GM12878 (cell line): Measurements from ENCODE around the gene PTRH2. TPM values are rescaled to one million over a fixed set of nuclear protein-coding genes. Genes with fewer than 3 reads are reported as not detected.

Experiments used
- ATAC-seq: fragments of 200-7000 bp; cut with Tn5 transposase; 3 replicates; pipeline ENCODE4 v1.9.1; 2020; ENCODE audit warnings: mild to moderate bottlenecking, moderate library complexity
- BruUV-seq: library from RNA; stranded (reverse); fragments of 400-500 nt; replicated peaks from 2 replicates; lab custom pipeline; 2021; lab: Mats Ljungman, UMichigan
- CTCF ChIA-PET: fragments of 300-600 bp; sonication (Branson Sonifier 250); formaldehyde crosslinking; extraction: SDS; loops from one replicate; lab custom pipeline; 2021; ENCODE audit warnings: inconsistent platforms; lab: Yijun Ruan, JAX
- POLR2A ChIA-PET: fragments of 350-600 bp; formaldehyde crosslinking; extraction: SDS; loops from one replicate; lab custom pipeline; 2021; ENCODE audit warnings: inconsistent platforms; lab: Charles Lee
- RAD21 ChIA-PET: fragments of 300-600 bp; sonication (Branson Sonifier 250); formaldehyde crosslinking; loops from one replicate; lab custom pipeline; 2023; ENCODE audit warnings: antibody characterized with exemption; ENCODE audit not compliant: unreplicated experiment; lab: Charles Lee
- SMC1A ChIA-PET: fragments of 300-600 bp; sonication (Branson Sonifier 250); formaldehyde crosslinking; loops from one replicate; lab custom pipeline; 2023; ENCODE audit not compliant: unreplicated experiment, uncharacterized antibody; lab: Charles Lee
- DNase-seq: peaks from one replicate; pipeline ENCODE4 v3.0.0-alpha.2; 2011; ENCODE audit warnings: low read depth, low spot score
- FAIRE-seq: peaks from 3 replicates; lab custom pipeline; 2011; peaks lifted over from hg19 to GRCh38; lab: Jason Lieb, UNC
- H2AFZ ChIP-seq: 2 replicates; pipeline ENCODE4 v1.6.0; 2011; ENCODE audit warnings: low read depth, low read length, control low read depth; ENCODE audit not compliant: control insufficient read depth
- H3K27ac ChIP-seq: 2 replicates; pipeline ENCODE4 v1.5.1; 2011; ENCODE audit warnings: control low read depth; ENCODE audit not compliant: control insufficient read depth, insufficient read depth
- H3K27me3 ChIP-seq, 2 experiments: replicated peaks in 1 of 2; 2 replicates each; pipeline versions ENCODE4 v1.6.0 to v1.6.1; 2011; ENCODE audit warnings: low read length in 1 of 2; ENCODE audit not compliant: control insufficient read depth in 2 of 2, insufficient read depth in 2 of 2
- H3K36me3 ChIP-seq, 2 experiments: 2 replicates each; pipeline ENCODE4 v1.5.1; 2011; ENCODE audit warnings: low read length in 1 of 2; ENCODE audit not compliant: control insufficient read depth in 2 of 2, insufficient read depth in 2 of 2
- H3K4me1 ChIP-seq: 2 replicates; pipeline ENCODE4 v1.6.1; 2011; ENCODE audit warnings: mild to moderate bottlenecking, low read length, moderate library complexity, mixed read lengths; ENCODE audit not compliant: control insufficient read depth, insufficient read depth
- H3K4me2 ChIP-seq: 2 replicates; pipeline ENCODE4 v1.6.0; 2011; ENCODE audit warnings: control low read depth; ENCODE audit not compliant: control insufficient read depth, insufficient read depth
- H3K4me3 ChIP-seq: fragments of 200-600 bp; sonication (generic); 2 replicates; pipeline ENCODE4 v1.5.1; 2016
- H3K79me2 ChIP-seq: 2 replicates; pipeline ENCODE4 v1.6.0; 2011; ENCODE audit warnings: low read length; ENCODE audit not compliant: control insufficient read depth, insufficient read depth
- H3K9ac ChIP-seq: 2 replicates; pipeline ENCODE4 v1.8.0; 2011; ENCODE audit warnings: low read length, control low read depth, mixed read lengths; ENCODE audit not compliant: control insufficient read depth, insufficient read depth
- H3K9me3 ChIP-seq: replicated peaks from 3 replicates; pipeline ENCODE4 v1.5.1; 2011; ENCODE audit warnings: mild to moderate bottlenecking, low read length; ENCODE audit not compliant: control insufficient read depth, insufficient read depth
- H4K20me1 ChIP-seq: 2 replicates; pipeline ENCODE4 v1.6.0; 2011; ENCODE audit not compliant: control insufficient read depth, insufficient read depth
- DPF2 ChIP-seq: fragments of 450-650 bp; IDR thresholded peaks from 2 replicates; pipeline ENCODE4 v1.6.1; 2017; ENCODE audit warnings: mild to moderate bottlenecking
- TCF12 ChIP-seq: IDR thresholded peaks from 2 replicates; pipeline ENCODE4 v1.6.1; 2011; ENCODE audit warnings: low read depth, mild to moderate bottlenecking, low read length
- WGBS: methylation state at CpG from one replicate; pipeline ENCODE4 v1.1.6; 2016; ENCODE audit warnings: low lambda C conversion rate; ENCODE audit not compliant: insufficient replicate concordance, insufficient coverage; ENCODE audit errors: missing lambda C conversion rate; 5-methylcytosine and 5-hydroxymethylcytosine counted together
- in situ Hi-C: fragments of 300-500 bp; cut with MboI; formaldehyde crosslinking; loops from 9 replicates; pipeline ENCODE4 v1.14.3; 2018; ENCODE audit warnings: mixed read lengths
- intact Hi-C: fragments of 100-400 bp; cut with micrococcal nuclease; formaldehyde crosslinking; loops from one replicate; pipeline ENCODE4 v1.14.2; 2022; ENCODE audit not compliant: unreplicated experiment
- polyA plus RNA-seq, 11 experiments: library from polyadenylated mRNA; depleted of rRNA in 4 of 11; unstranded in 6 of 11; stranded (reverse) in 5 of 11; fragments of >200 nt; fragmentation: Nextera tagmentation in 4 of 11; fragmentation: Illumina TruSeq in 1 of 11; extraction: Ambion mirVana in 4 of 11; extraction: Trizol in 1 of 11; gene quantifications; 1 replicate in 1 of 11; 2 replicates in 10 of 11; pipeline versions ENCODE4 v1.2.1 to v1.2.3, GENCODE V29; 2011 to 2016; ENCODE audit warnings: inconsistent platforms in 2 of 11, missing spikeins in 2 of 11, low read depth in 1 of 11
- total RNA-seq, 4 experiments: library from RNA; depleted of rRNA in 3 of 4; stranded (reverse); fragments of >200 nt in 3 of 4; fragmentation: Illumina TruSeq in 1 of 4; extraction: Trizol in 1 of 4; gene quantifications; 2 replicates each; pipeline versions ENCODE4 v1.2.1 to v1.2.3, GENCODE V29; 2013 to 2021
- TF ChIP-seq, protein P1 (sequence below): fragments of 450-650 bp; IDR thresholded peaks from 2 replicates; pipeline ENCODE4 v1.6.1; 2018; ENCODE audit warnings: mild to moderate bottlenecking, low read depth, moderate library complexity; ENCODE audit not compliant: partially characterized antibody

The PTRH2 gene
- total and polyA plus RNA-seq, 10 of the 15 experiments (the other 5 are each of a cell fraction or from before 2014, with no cell fraction given): 37.7 to 156 (median 63.4) TPM

- no peak for TF ChIP-seq TCF12
- TF ChIP-seq, all 136 proteins: peak for 9
These were observed 46.6 kb upstream of the PTRH2 start (continued) for GRCh38 chr17:59753522-59754467.

GRCh38 chr17:59752922-59753321, 45.7 kb upstream of the PTRH2 start:
- H3K9ac ChIP-seq: peak overlapping the region; percentile 28; the same call in 1 of the 2 replicates

More at GRCh38 chr17:59752922-59753321, 45.7 kb upstream of the PTRH2 start:
- no peak overlapping the region for H2AFZ ChIP-seq
- no peaks in the 10 kb centered on the region for H3K27me3 ChIP-seq
- H3K9me3 ChIP-seq: no peaks in the 10 kb centered on the region
- no peak overlapping the region for H3K4me3 ChIP-seq
- no TSS peak for BruUV-seq
- FAIRE-seq: no peak
- no peaks in the 10 kb centered on the region for H4K20me1 ChIP-seq
- TF ChIP-seq DPF2: no peak
- TF ChIP-seq, protein P1, sequence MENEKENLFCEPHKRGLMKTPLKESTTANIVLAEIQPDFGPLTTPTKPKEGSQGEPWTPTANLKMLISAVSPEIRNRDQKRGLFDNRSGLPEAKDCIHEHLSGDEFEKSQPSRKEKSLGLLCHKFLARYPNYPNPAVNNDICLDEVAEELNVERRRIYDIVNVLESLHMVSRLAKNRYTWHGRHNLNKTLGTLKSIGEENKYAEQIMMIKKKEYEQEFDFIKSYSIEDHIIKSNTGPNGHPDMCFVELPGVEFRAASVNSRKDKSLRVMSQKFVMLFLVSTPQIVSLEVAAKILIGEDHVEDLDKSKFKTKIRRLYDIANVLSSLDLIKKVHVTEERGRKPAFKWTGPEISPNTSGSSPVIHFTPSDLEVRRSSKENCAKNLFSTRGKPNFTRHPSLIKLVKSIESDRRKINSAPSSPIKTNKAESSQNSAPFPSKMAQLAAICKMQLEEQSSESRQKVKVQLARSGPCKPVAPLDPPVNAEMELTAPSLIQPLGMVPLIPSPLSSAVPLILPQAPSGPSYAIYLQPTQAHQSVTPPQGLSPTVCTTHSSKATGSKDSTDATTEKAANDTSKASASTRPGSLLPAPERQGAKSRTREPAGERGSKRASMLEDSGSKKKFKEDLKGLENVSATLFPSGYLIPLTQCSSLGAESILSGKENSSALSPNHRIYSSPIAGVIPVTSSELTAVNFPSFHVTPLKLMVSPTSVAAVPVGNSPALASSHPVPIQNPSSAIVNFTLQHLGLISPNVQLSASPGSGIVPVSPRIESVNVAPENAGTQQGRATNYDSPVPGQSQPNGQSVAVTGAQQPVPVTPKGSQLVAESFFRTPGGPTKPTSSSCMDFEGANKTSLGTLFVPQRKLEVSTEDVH: no peak
- CTCF ChIA-PET: interaction anchor here (0.8 to 5.1 kb wide), 23 partner anchors 9 to 533 kb away, joined by 3 to 75 read pairs (median 10); partner anchors contain the start of gene GDPD1
- WGBS: 87% methylated on average over 7 of the region's 7 CpGs
- peaks cover 0 to 1% of the 10 kb centered on the region in 2 experiments; a peak in 1 of 4 replicates for H3K36me3 ChIP-seq
- H3K4me2 ChIP-seq: 0 out of 2 replicates have a peak overlapping the region, but pooled peaks have one; percentile 54
- POLR2A ChIA-PET: interaction anchor here (0.6 to 5.2 kb wide), 15 partner anchors 26 to 286 kb away, joined by 3 to 29 read pairs (median 5); no protein-coding TSS in a partner anchor
- peaks cover 13% of the 10 kb centered on the region for H3K4me1 ChIP-seq
- no peak for ATAC-seq
- H3K79me2 ChIP-seq: peaks cover 2% of the 10 kb centered on the region; the same call in 1 of the 2 replicates
- H3K27ac ChIP-seq: peak overlapping the region; percentile 48; the same call in 1 of the 2 replicates
- intact Hi-C loops (loop anchor here (1.0 to 5.0 kb wide), 4 partner anchors 76 to 159 kb away; no protein-coding TSS in a partner anchor), in situ Hi-C loops (no loop called here)
- RAD21 ChIA-PET: interaction anchor here (0.9 to 6.4 kb wide), 25 partner anchors 10 to 284 kb away, joined by 3 to 142 read pairs (median 5); partner anchors contain the start of genes PTRH2, RNFT1, RPS6KB1 and TUBD1
- no peak for DNase-seq
- SMC1A ChIA-PET: interaction anchor here (0.5 to 6.7 kb wide), 26 partner anchors 8 to 296 kb away, joined by 3 to 127 read pairs (median 7); partner anchors contain the start of genes PTRH2, RPS6KB1, TUBD1 and VMP1
